ENCODE results near the gene TAGLN.
"Not testable (repeated sequence)": the region's sequence is repeated elsewhere in the genome, so short reads cannot be mapped to it uniquely, and the experiment has no call there.

Gene TAGLN

DNA sequence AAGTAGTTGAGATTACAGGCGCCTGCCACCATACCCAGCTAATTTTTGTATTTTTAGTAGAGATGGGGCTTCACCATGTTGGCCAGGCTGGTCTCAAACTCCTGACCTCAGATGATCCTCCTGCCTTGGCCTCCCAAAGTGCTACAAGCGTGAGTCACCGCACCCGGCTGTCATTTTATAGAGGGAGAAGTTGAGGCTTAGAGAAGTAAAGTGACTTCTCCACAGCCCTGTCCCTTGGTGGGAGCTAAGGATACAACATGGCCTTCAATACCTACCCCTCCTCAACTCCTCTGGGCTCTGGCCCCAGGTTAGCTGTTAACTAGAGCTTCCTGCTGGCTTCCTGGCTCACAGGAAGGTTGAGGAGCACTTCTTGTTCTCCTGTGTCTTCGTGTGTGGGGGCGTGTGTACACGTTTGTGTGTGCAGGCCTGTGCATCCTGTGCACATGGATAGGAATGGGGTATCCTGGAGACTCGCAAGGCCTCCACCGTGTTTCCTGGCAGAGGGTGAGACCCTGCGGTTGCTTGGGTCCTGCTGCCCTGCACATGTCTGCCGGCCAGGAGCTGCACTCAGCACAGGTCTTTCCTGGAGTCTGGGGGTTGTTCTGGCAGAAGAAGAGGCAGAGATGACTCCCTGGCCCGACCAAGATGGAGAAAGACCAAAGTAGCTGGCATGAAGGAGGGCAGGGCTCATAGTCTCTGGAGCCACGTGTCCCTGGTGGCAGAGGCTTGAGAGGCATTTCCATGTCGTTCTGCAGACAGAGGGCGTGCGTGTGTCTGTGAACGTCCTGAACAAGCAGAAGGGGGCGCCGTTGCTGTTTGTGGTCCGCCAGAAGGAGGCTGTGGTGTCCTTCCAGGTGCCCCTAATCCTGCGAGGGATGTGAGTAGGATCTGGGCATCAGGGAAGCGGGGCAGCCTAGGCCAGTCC is 18.2 kb upstream of the TAGLN start:
- Histone ChIP-seq H3K27ac (ENCODE audit: low read depth, low read length) (no peak overlapping the region), H3K4me1 (ENCODE audit: control insufficient read depth in 1 of 2, insufficient read depth in 2 of 2, low read length in 2 of 2) (peaks cover 22 to 32% of the 10 kb centered on the region in 2 donors), H3K4me3 (ENCODE audit: low read depth in 1 of 2, low read length in 2 of 2) (peak overlapping the region; percentile 34 to 46), H3K27me3 (ENCODE audit: control insufficient read depth in 1 of 2, insufficient read depth in 2 of 2, low read length in 2 of 2) (no peaks in the 10 kb centered on the region), H3K9me3 (ENCODE audit: control insufficient read depth in 1 of 2, low read length in 2 of 2) (no peaks in the 10 kb centered on the region), H3K9ac (ENCODE audit: low read depth in 1 of 2, low read length in 2 of 2) (peak overlapping the region; percentile 3 to 84), H3K36me3 (ENCODE audit: control insufficient read depth in 1 of 2, insufficient read depth in 2 of 2, low read length in 2 of 2) (peaks cover 15 to 19% of the 10 kb centered on the region in 2 donors)

DNA sequence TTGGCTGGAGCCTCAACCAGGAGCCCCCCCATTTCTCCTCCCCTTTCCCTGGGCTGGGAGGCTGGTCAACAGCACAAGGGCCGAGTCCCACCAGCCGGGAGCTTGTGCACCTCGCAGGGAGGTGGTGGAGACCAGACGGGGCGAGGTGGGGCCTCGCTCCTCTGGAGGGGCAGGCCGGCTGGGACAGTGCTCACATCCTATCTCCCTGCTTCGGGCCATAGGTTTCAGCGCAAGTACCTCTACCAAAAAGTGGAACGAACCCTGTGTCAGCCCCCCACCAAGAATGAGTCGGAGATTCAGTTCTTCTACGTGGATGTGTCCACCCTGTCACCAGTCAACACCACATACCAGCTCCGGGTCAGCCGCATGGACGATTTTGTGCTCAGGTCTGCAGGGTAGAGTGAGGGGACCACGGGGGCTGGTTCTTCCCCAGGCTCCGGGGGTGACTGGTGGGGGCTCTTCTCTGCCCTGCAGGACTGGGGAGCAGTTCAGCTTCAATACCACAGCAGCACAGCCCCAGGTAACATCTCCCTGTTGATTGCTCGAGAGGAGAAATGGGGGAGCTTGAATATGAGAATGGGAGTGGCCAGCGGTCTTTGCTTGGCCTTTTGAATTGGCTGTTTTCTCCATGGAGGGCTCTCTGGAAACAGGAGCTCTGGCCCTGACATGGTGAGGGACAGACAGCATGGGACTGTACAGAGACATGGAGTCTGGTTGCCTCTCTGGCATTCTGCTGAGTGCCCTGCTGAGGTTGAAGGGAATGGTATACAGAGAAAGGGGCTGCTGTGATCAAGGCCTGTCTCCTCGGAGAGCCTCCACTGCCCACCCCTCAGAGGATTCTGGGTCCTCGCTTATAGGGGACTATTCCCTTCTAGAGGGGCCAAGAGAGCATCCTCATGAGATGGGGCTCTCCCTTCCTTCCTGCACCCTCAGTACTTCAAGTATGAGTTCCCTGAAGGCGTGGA is 17.3 kb upstream of the TAGLN start:
- Histone ChIP-seq H3K9me3 (ENCODE audit: control insufficient read depth in 1 of 2, low read length in 2 of 2) (no peaks in the 10 kb centered on the region), H3K27me3 (ENCODE audit: control insufficient read depth in 1 of 2, insufficient read depth in 2 of 2, low read length in 2 of 2) (no peaks in the 10 kb centered on the region), H3K36me3 (ENCODE audit: control insufficient read depth in 1 of 2, insufficient read depth in 2 of 2, low read length in 2 of 2) (peaks cover 15 to 27% of the 10 kb centered on the region in 2 donors), H3K4me3 (ENCODE audit: low read depth in 1 of 2, low read length in 2 of 2) (peak overlapping the region in 1 of 2 donors; percentile 46), H3K4me1 (ENCODE audit: control insufficient read depth in 1 of 2, insufficient read depth in 2 of 2, low read length in 2 of 2) (peaks cover 22 to 32% of the 10 kb centered on the region in 2 donors), H3K9ac (ENCODE audit: low read depth in 1 of 2, low read length in 2 of 2) (peak overlapping the region in 1 of 2 donors; percentile 1), H3K27ac (ENCODE audit: low read depth, low read length) (no peak overlapping the region)

DNA sequence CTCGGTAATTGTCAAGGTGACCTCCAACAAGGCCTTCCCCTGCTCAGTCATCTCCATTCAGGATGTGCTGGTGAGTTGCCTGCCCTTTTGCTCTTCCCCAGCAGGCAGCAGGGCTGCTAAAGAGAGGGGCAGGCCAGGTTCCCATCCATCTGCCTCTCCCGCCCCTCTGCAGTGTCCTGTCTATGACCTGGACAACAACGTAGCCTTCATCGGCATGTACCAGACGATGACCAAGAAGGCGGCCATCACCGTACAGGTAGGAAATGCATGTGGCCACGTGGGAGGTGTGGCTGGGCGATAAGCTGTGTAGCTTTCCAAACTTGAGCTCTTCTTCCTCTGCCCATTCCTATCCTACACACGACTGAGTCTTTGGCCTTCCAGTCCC is 16.6 kb upstream of the TAGLN start:
- H3K4me3 ChIP-seq (ENCODE audit: low read depth in 1 of 2, low read length in 2 of 2) = no peak overlapping the region
- H3K4me1 ChIP-seq (ENCODE audit: control insufficient read depth in 1 of 2, insufficient read depth in 2 of 2, low read length in 2 of 2) = peaks cover 22 to 31% of the 10 kb centered on the region in 2 donors
- H3K36me3 ChIP-seq (ENCODE audit: control insufficient read depth in 1 of 2, insufficient read depth in 2 of 2, low read length in 2 of 2) = peaks cover 15 to 33% of the 10 kb centered on the region in 2 donors
- H3K9me3 ChIP-seq (ENCODE audit: control insufficient read depth in 1 of 2, low read length in 2 of 2) = no peaks in the 10 kb centered on the region
- H3K27me3 ChIP-seq (ENCODE audit: control insufficient read depth in 1 of 2, insufficient read depth in 2 of 2, low read length in 2 of 2) = no peaks in the 10 kb centered on the region
- no peak overlapping the region for H3K27ac ChIP-seq (ENCODE audit: low read depth, low read length)
- H3K9ac ChIP-seq (ENCODE audit: low read depth in 1 of 2, low read length in 2 of 2) = no peak overlapping the region

DNA sequence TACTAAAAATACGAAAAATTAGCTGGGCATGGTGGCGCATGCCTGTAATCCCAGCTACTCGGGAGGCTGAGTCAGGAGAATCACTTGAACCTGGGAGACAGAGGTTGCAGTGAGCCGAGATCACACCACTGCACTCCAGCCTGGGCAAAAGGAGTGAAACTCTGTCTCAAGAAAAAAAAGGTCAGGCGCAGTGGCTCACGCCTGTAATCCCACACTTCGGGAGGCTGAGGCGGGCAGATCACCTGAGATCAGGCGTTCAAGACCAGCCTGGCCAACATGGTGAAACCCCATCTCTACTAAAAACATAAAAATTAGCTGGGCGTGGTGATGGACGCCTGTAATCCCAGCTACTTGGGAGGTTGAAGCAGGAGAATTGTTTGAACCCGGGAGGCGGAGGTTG is 16.0 kb upstream of the TAGLN start:
- Histone ChIP-seq H3K36me3 (ENCODE audit: control insufficient read depth in 1 of 2, insufficient read depth in 2 of 2, low read length in 2 of 2) (peaks cover 17 to 39% of the 10 kb centered on the region in 2 donors), H3K4me1 (ENCODE audit: control insufficient read depth in 1 of 2, insufficient read depth in 2 of 2, low read length in 2 of 2) (peaks cover 19 to 25% of the 10 kb centered on the region in 2 donors)
- H3K27ac ChIP-seq (ENCODE audit: low read depth, low read length); H3K9me3 ChIP-seq (ENCODE audit: control insufficient read depth in 1 of 2, low read length in 2 of 2); H3K27me3 ChIP-seq (ENCODE audit: control insufficient read depth in 1 of 2, insufficient read depth in 2 of 2, low read length in 2 of 2); H3K4me3 ChIP-seq (ENCODE audit: low read depth in 1 of 2, low read length in 2 of 2); H3K9ac ChIP-seq (ENCODE audit: low read depth in 1 of 2, low read length in 2 of 2): not testable (repeated sequence)

DNA sequence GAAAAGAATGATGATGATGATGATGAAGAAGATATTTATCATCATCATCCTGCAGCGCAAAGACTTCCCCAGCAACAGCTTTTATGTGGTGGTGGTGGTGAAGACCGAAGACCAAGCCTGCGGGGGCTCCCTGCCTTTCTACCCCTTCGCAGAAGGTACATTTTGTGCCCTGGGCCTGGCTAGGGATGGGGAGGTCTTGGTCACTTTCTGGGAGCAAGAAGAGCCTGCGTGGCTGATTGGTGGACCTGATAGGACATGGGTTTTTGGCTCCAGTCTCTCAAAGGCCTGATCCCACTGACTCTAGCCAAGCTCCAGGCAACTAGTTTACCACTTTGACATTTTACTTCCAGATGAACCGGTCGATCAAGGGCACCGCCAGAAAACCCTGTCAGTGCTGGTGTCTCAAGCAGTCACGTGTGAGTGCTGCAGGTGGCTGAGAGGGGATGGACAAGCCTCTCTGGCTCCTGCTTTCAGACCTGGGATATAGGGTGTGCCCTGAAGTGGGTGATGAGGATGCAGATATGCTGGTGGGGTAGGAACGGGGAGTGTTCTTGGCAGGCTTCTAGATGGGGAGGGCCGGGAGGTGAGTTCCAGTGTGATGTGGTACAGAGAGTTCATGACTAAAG is 15.3 kb upstream of the TAGLN start:
- Histone ChIP-seq H3K27me3 (ENCODE audit: control insufficient read depth in 1 of 2, insufficient read depth in 2 of 2, low read length in 2 of 2) (no peaks in the 10 kb centered on the region), H3K27ac (ENCODE audit: low read depth, low read length) (no peak overlapping the region), H3K9ac (ENCODE audit: low read depth in 1 of 2, low read length in 2 of 2) (no peak overlapping the region), H3K4me3 (ENCODE audit: low read depth in 1 of 2, low read length in 2 of 2) (no peak overlapping the region), H3K4me1 (ENCODE audit: control insufficient read depth in 1 of 2, insufficient read depth in 2 of 2, low read length in 2 of 2) (peaks cover 16 to 22% of the 10 kb centered on the region in 2 donors), H3K9me3 (ENCODE audit: control insufficient read depth in 1 of 2, low read length in 2 of 2) (no peaks in the 10 kb centered on the region), H3K36me3 (ENCODE audit: control insufficient read depth in 1 of 2, insufficient read depth in 2 of 2, low read length in 2 of 2) (peaks cover 23 to 46% of the 10 kb centered on the region in 2 donors)

DNA sequence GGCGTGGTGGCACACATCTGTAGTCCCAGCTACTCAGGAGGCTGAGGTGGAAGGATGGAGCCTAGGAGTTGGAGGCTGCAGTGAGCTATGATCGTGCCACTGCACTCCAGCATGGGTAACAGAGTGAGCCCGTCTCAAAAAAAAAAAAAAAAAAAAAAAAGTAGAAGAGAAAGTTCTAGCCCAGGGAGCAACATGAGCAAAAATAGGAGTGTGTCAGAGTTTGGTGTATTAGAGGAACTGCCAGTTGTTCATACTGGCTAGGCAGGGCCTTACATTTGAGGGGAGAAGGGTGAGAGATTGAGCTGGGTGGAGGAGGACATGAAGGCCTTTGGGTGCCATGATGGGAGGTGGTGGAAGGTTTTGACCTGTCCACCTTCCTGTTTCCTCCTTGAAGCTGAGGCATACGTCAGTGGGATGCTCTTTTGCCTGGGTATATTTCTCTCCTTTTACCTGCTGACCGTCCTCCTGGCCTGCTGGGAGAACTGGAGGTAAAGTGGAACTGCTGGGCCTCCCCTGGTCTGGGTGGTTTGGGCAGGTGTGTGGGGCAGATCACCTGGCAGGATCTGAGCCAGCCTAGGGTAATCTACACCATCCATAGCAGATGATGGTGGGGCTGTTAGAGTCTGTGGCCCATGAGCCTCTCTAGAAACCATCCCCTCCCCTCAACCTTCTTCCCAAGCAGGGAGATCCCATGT is 13.3 kb upstream of the TAGLN start:
- Histone ChIP-seq H3K4me1 (ENCODE audit: control insufficient read depth in 1 of 2, insufficient read depth in 2 of 2, low read length in 2 of 2) (peaks cover 4% of the 10 kb centered on the region in 2 donors), H3K27ac (ENCODE audit: low read depth, low read length) (no peak overlapping the region), H3K4me3 (ENCODE audit: low read depth in 1 of 2, low read length in 2 of 2) (no peak overlapping the region), H3K9me3 (ENCODE audit: control insufficient read depth in 1 of 2, low read length in 2 of 2) (no peaks in the 10 kb centered on the region), H3K9ac (ENCODE audit: low read depth in 1 of 2, low read length in 2 of 2) (no peak overlapping the region), H3K36me3 (ENCODE audit: control insufficient read depth in 1 of 2, insufficient read depth in 2 of 2, low read length in 2 of 2) (peaks cover 33 to 65% of the 10 kb centered on the region in 2 donors), H3K27me3 (ENCODE audit: control insufficient read depth in 1 of 2, insufficient read depth in 2 of 2, low read length in 2 of 2) (no peaks in the 10 kb centered on the region)

DNA sequence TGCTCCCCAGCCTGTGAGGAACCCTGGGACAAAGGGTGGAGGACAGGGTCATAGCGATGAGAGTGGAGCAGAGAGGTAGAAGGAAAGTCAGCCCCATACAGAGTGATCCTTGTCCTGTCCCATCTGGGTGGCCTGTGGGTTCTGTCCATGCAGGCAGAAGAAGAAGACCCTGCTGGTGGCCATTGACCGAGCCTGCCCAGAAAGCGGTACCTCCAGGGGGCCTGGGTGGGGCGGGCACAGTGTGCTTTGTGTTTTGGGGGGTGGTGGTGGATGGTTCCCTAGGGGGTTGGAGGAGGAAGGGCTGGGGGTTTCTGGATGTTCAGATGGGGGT is 12.8 kb upstream of the TAGLN start:
- H3K36me3 ChIP-seq (ENCODE audit: control insufficient read depth in 1 of 2, insufficient read depth in 2 of 2, low read length in 2 of 2) = peaks cover 33 to 65% of the 10 kb centered on the region in 2 donors

DNA sequence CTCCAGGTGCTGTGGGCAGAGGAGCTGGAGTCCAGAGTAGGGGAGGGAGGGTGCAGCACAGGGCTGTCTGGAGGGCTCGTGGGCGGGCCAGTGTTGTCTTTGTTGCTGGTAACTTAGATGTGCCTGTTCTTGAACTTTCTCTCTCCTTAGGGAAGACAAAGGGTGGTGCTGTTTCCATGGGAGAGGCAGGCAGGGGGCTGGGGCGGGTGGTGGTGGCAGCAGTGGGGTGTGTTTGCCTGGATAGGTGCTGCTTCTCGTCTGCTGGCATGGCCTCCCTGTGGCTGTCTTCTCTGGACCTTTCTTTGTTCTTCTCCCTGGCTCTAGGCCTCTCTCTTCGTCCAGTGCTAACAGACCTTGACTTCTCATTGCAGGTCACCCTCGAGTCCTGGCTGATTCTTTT is 12.2 kb upstream of the TAGLN start:
- no peak overlapping the region for H3K27ac ChIP-seq (ENCODE audit: low read depth, low read length)
- no peak overlapping the region for H3K4me3 ChIP-seq (ENCODE audit: low read depth in 1 of 2, low read length in 2 of 2)

More for the DNA sequence above, 12.8 kb upstream of the TAGLN start:
- Histone ChIP-seq H3K4me1 (ENCODE audit: control insufficient read depth in 1 of 2, insufficient read depth in 2 of 2, low read length in 2 of 2) (no peaks in the 10 kb centered on the region), H3K9ac (ENCODE audit: low read depth in 1 of 2, low read length in 2 of 2) (no peak overlapping the region), H3K9me3 (ENCODE audit: control insufficient read depth in 1 of 2, low read length in 2 of 2) (no peaks in the 10 kb centered on the region), H3K27me3 (ENCODE audit: control insufficient read depth in 1 of 2, insufficient read depth in 2 of 2, low read length in 2 of 2) (no peaks in the 10 kb centered on the region), H3K27ac (ENCODE audit: low read depth, low read length) (no peak overlapping the region), H3K4me3 (ENCODE audit: low read depth in 1 of 2, low read length in 2 of 2) (no peak overlapping the region)

DNA sequence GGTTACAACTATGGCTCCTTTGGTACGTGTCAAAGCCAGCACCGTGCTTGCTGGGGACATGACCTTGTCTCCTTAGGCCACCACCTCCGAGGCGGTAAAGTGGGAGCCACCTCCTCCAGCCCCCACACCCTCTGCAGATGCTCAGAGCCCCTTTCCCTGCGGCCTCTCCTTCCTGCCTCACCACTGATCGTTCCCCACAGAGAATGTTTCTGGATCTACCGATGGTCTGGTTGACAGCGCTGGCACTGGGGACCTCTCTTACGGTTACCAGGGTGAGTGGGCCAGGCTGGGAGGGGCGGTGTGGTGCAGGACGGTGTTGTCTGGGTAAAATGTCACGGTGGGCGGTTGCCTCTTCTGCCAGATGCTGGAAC is 11.8 kb upstream of the TAGLN start:
- no peak overlapping the region for H3K27ac ChIP-seq (ENCODE audit: low read depth, low read length)
- H3K4me1 ChIP-seq (ENCODE audit: control insufficient read depth in 1 of 2, insufficient read depth in 2 of 2, low read length in 2 of 2) = no peaks in the 10 kb centered on the region
- no peak overlapping the region for H3K9ac ChIP-seq (ENCODE audit: low read depth in 1 of 2, low read length in 2 of 2)
- H3K9me3 ChIP-seq (ENCODE audit: control insufficient read depth in 1 of 2, low read length in 2 of 2) = no peaks in the 10 kb centered on the region
- H3K4me3 ChIP-seq (ENCODE audit: low read depth in 1 of 2, low read length in 2 of 2) = no peak overlapping the region
- peaks cover 31 to 67% of the 10 kb centered on the region in 2 donors for H3K36me3 ChIP-seq (ENCODE audit: control insufficient read depth in 1 of 2, insufficient read depth in 2 of 2, low read length in 2 of 2)
- no peaks in the 10 kb centered on the region for H3K27me3 ChIP-seq (ENCODE audit: control insufficient read depth in 1 of 2, insufficient read depth in 2 of 2, low read length in 2 of 2)

More for the DNA sequence above, 12.2 kb upstream of the TAGLN start:
- Histone ChIP-seq H3K4me1 (ENCODE audit: control insufficient read depth in 1 of 2, insufficient read depth in 2 of 2, low read length in 2 of 2) (no peaks in the 10 kb centered on the region), H3K27me3 (ENCODE audit: control insufficient read depth in 1 of 2, insufficient read depth in 2 of 2, low read length in 2 of 2) (no peaks in the 10 kb centered on the region), H3K36me3 (ENCODE audit: control insufficient read depth in 1 of 2, insufficient read depth in 2 of 2, low read length in 2 of 2) (peaks cover 31 to 67% of the 10 kb centered on the region in 2 donors), H3K9ac (ENCODE audit: low read depth in 1 of 2, low read length in 2 of 2) (no peak overlapping the region), H3K9me3 (ENCODE audit: control insufficient read depth in 1 of 2, low read length in 2 of 2) (no peaks in the 10 kb centered on the region)
